CD4-positive, alpha-beta T cell treated with Interleukin-4 for 4 hours (primary cell): ENCODE results near the gene GJD2.

Experiments used
- DNase-seq: peaks from one replicate; pipeline ENCODE4 v3.0.0-alpha.2; 2020

Gene GJD2

DNA sequence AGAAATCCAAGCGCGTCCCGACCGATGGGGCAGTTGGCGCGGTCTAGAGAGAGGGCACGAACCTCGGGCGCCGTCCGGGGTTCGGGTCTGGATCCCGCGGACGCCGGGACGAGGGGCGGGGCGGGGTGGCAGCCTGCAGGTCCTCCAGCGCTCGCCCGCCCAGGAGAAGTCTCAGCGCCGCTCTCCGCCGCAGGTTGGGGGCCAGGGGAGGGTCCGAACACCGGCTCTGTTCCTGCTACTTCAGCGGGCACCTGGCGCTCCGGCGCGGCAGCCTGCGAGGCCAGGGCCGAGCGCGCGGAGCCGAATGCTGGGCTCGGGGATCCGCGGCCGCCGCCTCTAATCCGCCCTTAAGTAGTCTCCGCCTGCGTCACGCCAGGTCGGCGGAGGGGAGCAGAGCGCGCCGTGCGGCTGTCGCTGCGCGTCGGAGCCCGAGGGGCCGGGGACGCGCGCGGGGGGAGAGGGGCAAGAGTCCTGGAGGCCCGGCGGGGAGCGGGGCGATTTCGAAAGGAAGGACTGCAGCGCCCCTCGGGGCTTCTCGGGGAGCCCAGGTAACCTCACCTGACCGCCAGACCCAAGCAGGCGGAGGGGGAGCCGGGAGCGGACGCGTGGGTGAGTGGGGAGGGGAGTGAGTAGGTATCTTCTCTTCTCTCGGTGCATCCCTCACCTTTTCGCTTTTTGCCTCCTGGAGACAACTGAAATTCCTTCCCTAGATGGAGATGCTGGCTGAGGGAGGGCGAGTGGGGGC, at the start of gene GJD2:
Gene GJD2 (minus strand): TSS at position 325 of the 745 bp plus-strand sequence. CDS start 510 bp downstream, outside the sequence.
- DNase-seq: no peak

DNA sequence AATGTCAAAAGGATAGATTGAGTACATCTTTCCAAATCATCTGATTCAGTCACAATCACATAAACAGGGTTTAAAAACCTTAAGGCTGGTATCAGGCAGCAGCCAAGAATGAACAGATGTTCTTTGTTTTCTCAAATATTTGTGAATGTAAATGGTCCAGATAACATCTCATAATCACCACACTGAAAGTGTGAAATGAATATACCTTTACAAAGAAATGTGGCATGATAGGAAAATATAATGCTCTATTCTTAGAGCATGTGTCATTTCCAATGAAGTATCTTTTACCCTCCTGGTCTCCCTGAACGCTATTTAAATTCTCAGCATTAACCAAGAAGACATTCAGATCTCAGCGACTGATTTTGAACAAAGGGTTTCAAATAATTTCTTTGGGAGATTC, 49.3 kb upstream of the GJD2 start:
- DNase-seq: no peak

DNA sequence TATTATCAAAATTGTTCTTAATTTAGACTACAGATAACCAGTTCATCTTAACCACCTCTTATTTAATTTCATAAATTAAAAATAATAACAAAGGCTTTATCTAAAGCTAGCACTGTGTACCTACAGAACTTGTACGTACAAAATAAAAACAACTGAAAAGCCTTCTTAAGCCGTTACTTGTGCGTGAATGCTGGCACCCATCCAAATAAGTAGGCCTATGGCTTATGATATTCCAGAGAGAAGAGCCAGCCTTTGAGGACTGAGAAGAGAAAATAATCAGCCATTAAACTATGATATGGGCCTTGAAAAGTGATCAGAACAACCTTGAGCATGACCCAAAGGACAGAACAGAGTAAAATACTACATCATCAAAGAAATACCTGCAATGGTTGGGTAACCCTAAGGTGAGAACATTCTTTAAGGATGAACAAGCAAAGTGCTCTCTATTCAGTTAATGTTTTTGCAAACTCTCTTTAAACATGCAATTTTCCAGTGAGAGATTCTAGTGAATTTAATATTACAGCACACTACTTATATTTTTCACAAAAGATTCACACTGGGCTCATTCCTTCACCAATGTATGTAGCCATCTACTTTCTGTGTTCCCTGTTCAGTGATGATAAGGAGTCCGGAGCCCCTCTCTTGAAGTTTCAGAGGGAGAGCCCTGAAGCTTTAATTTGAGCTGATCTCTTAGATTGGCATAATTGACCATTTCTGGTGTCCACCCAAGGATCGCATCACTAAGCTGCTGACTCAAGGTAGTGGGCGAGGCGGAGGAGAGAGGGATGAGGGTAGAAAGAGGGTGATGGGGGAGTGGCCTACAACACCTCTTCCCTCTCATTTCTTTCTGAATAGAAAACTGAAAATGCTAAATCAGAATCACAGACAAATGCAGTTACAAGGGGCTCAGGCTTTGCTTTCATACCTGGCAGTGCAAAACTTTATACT, 48.3 kb upstream of the GJD2 start:
- no peak for DNase-seq

DNA sequence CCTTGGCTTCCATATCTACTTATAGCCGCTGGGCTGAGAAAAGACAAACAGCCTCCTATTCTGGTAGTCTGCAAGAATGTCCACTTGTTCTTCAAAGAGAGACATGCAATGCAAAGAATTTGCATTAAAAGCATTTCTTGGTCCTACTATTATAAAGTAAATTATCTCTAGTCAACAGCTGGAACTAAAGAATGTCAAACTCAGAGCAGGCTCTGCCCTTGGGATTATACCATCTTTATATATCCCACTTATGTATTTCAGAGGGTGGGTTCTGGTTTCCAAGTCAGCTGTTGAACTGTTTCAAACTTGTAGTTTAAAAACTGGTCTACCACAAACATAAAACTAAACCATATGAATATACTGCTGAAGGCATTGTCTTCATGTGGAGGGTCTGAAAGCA, 47.6 kb upstream of the GJD2 start:
- DNase-seq: no peak

DNA sequence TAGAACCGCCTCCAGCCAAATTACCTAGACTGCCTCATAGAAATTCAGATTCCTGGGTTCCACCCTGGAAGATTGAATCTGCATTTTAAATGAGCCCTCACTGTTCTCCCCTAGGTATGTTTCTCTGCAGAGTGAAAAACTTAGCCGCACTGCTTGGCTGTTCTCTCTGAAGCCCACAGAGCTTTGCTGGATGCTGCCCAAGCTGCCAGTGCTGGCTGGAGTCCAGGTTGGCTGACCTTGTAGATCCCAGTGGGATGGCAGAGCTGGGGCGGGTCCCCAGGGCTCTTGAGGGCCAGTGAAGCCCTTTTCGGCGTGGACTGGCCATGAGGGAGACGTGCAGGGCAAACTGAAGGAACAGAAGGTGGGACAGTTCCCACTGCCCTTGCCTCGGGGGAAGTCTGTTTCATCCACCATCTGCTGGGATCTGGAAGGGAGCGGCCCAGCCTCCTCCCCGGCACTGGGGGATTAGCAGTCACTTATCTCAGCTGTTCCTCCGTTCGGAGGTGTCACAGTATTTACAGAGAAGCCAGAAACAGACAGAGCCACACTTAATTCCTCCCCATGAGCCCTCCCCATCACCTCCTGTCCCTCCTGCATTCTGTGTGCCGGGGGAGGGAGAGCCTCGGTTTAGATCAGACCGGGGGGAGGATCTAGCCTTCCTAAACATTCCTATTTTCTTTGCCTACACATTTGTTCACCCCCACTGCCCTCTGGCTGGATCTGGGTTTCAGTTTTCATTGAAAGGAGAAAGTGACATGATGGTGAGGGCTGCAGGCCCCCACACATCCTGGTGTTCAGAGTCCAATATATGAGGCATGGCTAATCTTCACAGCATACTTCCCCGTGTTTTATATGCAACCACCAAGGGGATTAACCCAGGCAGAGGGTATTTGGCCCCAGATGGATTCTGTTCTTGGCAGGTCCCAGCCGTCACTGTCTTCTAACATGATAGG, 44.6 kb upstream of the GJD2 start:
- DNase-seq: no peak

DNA sequence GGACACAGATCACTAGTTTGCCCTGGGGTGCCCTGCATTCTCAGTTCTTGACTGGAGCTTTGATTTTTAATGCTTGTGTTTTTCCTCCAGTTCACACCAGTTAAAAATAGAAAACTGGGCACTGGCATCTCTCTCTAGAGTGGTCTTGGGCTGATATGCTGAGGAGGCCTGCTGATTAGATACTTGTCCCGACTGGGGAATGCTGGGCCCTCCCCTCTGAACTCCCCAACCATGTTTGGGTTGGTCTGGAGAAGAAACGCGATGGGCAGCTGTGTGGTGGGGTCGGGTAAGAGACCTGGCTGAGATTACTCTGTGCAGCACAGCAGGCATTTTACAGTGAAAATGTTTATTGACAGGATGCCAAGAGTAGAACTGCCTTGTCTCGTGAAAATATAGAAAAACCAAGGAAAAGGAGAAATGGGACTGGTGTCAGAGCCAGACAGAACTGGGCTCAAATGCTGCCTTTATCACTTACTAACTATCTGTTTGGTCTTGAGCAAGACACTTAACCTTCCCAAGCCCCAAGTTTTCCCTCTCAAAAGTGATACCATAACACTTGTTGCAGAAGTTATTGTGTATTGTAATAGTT, 42.1 kb upstream of the GJD2 start:
- DNase-seq: no peak

DNA sequence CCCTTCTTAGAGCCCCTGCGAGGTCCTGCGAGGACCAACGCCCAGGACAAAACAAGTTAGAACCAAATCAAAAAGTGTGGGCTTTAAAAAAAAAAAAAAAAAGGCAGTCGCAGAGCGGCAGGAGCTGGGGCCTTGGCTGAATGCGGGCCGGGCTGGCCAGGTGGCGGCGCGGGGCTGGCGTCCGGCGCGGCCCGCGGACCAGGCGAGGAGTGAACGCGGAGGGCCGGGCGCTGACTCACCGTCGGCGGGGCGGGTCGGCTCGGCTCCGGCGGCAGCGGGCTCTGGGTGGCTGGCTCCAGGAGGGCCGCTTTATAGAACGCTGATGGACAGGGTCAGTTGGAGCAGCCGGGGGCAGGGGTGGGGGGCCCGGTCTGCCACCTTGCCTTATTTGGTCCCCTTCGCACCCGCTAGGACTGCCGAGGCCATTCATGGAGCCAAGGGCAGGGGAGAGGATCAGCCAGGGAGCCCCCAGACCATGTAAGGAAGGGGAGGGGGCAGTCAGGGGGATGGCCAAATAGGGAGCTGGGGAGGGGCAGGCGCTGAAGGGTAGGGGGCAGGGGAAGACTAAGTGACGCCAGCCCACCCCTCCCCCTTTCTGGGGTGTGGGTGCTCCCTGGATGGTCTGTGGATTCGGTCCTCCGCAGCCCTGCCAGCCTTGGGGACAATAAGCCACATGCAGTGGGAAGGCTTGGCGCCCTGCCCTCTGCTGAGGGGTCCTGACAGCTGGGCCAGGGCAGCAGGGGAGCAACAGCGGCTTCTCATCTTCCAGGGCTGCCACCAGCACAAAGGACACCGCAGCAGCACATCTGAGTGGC, 40.7 kb upstream of the GJD2 start, which contains the start of gene ACTC1:
Gene ACTC1 (minus strand): TSS at position 283 of the 815 bp plus-strand sequence. CDS start 741 bp downstream, outside the sequence.
- no peak for DNase-seq

DNA sequence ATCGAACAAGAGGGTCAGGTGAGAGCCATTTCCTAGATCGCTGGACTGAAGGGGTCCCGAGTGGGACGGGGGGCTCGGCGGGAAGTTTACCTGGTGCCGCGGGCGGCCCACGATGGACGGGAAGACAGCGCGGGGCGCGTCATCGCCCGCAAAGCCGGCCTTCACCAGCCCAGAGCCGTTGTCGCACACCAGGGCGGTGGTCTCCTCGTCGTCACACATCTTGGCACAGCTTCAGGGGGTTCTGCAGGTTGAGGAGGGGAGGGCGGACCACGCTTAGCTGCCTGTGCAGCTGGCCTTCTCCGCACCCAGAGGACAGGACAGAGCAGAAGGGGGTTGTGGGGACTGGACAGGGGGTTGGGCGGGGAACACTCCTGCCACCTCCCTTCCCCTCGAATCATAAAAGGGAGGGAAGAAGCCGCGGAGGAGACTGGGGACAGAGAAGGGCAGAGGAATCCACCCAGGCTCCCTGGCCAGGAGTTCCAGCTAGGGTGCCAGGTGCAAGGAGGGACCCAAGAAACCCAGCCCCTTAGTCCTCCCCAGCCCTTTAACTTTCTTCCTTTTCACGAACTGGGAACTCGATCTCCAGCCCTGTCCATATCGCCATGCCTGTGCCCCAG, 39.9 kb upstream of the GJD2 start:
- DNase-seq: no peak

DNA sequence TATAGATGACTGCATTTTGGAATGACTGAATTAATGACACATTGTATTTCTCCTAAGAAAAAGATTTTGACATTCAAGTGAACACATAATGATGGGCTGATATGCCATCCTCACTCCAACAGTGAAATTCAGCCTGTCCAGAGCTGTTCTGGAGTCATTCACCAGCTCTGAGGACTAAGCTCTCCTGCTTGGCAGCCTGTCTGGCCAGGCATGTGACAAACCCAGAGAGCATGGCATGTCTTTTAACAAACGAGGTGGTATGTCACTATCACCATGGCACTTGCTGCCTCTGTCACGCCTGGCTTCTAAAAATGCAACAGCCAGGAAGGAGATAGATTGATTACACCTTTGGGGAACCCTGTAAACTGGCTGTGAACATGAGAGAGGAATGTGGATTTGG, 39.1 kb upstream of the GJD2 start:
- no peak for DNase-seq

DNA sequence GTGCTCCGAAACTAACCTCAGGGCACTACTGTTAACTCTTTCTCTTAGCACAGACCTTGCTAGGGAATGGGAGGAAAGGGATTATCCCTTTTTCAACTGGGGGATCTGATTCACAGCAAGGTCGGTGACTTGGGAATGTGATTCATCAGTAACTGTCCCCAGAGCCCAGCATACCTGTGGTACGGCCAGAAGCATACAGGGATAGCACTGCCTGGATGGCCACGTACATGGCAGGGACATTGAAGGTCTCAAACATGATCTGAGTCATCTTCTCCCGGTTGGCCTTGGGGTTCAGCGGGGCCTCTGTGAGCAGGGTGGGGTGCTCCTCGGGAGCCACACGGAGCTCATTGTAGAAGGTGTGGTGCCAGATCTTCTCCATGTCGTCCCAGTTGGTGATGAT, 38.3 kb upstream of the GJD2 start:
- no peak for DNase-seq

DNA sequence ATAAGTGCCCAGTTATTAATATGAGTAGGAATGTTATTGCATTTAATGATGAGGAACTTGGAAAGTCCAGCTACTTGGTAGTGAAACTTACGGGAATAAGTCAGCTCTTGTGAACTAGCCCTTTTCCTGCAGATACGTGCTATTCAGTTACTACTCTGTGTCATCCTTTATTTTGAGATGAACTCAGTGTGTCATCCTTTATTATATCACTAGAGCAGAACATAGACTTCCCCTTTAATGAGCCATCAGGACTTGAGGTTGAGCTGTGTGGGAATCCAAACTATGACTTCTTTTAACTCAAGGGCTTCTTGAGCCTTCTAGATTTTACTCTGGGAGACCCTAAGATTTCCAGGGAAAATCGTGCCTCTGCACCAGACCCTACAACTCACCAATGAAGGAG, 36.9 kb upstream of the GJD2 start:
- no peak for DNase-seq

DNA sequence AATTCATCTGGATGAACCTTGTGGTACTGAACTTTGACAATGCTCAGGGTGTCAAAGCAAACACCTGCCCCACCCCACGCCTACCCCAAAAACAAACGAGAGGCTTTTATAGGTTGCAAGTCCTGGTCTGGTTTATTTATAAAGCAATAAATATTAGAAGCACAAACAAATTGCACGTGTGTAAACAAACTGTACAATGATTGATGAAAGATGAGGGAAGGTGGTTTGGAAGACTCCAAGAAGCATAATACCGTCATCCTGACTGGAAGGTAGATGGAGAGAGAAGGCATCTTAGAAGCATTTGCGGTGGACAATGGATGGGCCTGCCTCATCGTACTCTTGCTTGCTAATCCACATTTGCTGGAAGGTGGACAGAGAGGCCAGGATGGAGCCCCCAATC, 35.3 kb upstream of the GJD2 start:
- DNase-seq: no peak

DNA sequence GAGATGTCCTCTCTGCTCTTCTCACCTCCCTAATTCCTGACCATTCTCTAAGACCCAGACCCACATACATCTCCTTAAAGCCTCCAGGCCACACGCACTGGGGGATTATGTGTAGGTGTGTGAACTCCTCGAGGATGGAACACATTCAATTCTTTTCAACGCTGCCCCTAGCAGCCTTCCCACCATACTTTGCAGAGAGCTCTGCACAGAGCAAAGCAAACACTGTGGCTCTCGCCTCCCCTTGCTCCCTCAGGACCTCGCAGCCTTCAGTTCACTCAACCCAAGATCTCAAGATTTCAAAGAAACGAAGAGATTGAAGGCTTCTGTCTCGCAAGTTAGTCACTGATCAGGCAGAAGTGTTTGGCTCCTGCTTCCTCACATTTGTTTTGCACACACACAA, 34.5 kb upstream of the GJD2 start:
- no peak for DNase-seq

DNA sequence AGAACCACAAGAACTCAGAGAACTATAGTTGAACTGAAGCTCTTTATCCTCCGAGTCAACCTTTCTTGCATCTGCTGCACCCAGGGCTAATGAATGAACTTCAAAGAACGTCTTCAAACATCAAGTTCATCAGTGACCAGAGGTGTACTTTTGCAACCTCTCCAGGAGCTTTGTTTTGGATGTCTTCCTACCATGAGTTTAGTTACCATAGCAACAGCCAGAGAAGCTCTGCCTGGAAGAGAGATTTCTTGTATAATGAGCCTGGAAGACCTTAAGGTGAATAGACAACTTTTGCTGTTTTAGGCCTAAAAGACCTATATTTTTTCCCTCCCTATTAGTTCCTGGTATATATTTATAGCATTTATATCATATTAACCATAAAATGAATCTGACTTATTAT, 31.4 kb upstream of the GJD2 start:
- DNase-seq: no peak

DNA sequence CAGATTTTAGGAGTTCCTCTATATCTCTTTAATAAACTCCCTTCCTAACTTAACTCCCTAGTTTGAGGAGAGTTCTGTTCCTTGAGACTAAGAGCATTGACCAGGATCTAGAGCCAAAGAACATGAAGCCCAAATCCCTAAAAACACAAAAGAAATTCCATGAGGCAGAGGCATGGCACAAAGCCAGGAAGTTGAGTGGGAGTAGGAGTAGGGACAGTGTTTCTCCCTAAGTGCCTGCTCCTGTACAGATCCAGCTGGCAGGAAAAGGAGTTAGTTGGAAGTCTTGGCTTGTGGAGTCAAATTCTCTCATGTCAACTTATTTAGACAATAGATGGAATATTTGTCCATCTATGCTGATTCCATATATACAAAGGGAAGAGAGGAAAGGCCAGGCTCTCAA, 29.2 kb upstream of the GJD2 start:
- no peak for DNase-seq

DNA sequence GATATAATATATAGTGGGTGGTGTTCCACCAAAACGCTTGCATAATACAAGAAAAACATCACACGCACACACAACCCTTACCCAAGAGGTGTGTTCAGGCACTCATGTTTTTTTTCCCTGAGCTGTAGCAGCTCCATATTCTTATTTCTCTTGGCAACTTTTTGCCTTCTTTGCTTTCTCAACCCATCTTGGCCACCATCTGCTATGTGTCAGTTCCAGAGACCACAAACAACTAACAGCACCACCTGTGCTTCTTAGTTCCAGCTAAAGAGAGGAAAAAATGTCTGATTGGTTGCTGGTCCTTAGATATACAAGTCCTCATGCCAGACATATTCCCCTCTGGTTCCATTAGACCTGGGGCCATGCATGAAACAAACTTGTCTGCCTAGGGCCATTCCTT, 28.6 kb upstream of the GJD2 start:
- DNase-seq: no peak

DNA sequence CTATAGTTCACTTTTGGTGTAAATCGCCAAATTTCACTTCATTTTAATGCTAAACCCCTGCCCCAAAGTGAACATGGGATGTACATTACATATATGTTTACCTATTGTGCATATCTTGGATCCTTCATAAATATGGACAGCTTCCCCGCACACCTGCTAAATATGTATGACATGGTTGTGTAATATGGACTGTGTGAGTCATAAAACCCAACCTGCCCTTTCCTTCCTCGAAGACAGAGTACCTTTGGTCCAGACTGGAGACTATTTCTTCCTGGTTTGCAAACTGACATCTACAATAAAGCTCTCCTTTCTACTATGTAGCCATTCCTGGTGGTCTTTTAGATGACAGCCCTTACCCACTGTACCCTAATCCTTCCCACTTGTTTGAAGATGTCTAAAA, 28.1 kb upstream of the GJD2 start:
- DNase-seq: no peak

DNA sequence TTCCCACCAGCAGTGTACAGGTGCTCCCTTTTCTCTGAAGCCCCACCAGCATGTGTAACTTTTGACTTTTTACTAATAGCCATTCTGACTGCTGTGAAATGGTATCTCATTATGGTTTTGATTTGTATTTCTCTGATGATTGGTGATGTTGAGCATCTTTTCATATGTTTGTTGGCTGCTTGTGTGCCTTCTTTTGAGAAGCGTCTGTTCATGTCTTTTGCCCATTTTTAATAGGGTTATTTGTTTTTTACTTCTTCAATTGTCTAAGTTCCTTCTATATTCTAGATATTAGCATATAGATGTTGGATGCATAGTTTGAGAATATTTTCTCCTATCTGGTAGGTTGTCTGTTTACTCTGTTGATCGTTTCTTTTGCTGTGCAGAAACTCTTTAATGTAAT, 25.9 kb upstream of the GJD2 start:
- DNase-seq: no peak

DNA sequence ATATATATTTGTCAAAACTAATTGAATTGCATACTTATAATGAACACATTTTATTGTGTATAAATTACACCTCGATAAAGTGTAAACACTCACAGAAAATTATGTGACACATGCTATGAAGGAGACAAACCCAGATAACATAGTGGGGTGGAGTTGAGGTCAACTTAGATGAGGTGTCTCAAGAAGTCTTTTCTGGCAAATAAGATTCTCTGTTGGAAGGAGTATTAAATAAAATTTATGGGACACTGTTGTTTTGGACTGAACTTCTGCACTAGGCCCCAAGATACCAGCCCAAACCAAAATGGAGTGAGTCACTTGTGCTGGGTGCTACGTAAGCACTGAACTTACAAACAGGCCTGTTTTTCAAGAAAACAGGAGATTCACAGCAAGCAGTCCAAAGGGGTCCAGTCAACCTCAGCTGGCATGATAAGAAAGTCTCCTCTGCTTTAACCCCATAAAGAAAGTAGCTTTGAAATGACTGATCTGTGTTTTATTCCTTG, 21.9 kb upstream of the GJD2 start:
- no peak for DNase-seq

DNA sequence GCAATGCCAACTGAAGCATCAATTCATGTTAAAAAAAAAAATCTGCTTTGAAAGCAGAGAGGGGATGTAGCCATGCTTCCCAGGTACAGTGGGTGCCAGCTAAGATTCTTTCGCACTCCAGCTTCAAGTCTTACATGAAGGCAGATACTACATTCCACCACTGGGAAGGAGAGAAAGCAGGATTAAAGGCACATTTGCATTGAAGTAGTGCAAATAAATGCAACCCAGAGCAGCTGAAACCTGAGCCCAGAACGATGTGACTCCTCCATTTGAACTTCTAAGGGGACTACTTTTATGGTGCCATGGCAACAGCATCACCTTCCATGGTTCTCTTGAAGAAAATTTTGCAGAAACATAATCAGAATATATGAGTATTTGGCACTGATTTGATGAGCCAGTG, 19.1 kb upstream of the GJD2 start:
- DNase-seq: no peak

DNA sequence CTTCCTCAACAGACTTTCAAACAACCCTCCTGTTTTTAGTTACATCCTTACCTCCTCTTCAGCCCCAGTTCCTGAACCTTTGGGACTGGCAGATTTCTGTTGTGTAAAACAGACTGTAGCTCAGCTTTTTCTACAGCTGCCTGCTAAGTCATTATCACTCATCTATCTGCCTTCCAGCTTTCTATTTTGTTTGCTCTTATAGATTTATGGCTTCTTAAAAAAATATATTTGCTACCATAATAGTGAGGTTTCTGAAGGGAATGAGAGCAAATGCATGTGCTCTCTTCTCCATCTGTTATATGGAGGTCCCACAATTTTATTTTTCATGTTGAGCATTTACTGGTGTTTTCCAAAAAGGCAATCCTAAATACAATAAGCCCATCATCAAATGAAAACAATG, 18.2 kb upstream of the GJD2 start:
- DNase-seq: no peak
